HepG2 (cell line): ENCODE measurements around the gene ZNF230. TPM values are rescaled to one million over a fixed set of nuclear protein-coding genes. Genes with fewer than 3 reads are reported as not detected.

Experiments
- ATAC-seq: fragments of 200-7000 bp; cut with Tn5 transposase; 3 replicates; pipeline ENCODE4 v1.9.1; 2020; ENCODE audit warnings: mild to moderate bottlenecking, moderate library complexity
- BruUV-seq: library from RNA; stranded (reverse); fragments of 400-500 nt; replicated peaks from 2 replicates; lab custom pipeline; 2021; lab: Mats Ljungman, UMichigan
- CTCF ChIA-PET: fragments of 300-600 bp; formaldehyde crosslinking; extraction: SDS; loops from one replicate; lab custom pipeline; 2021; ENCODE audit warnings: low total read pairs, inconsistent platforms, low intra/inter-chr PET ratio; lab: Yijun Ruan, JAX
- POLR2A ChIA-PET: fragments of 350-600 bp; sonication (Branson Sonifier 250); formaldehyde crosslinking; loops from one replicate; lab custom pipeline; 2020; ENCODE audit warnings: antibody characterized with exemption, inconsistent platforms; lab: Yijun Ruan, JAX
- DNase-seq: peaks from one replicate; pipeline ENCODE4 v3.0.0-alpha.2; 2015; ENCODE audit warnings: low spot score
- FAIRE-seq: peaks from 3 replicates; lab custom pipeline; 2011; peaks lifted over from hg19 to GRCh38; lab: Jason Lieb, UNC
- H2AFZ ChIP-seq: one replicate; pipeline ENCODE4 v1.6.1; 2011; ENCODE audit warnings: low read length, inconsistent platforms
- H3K27ac ChIP-seq: fragments of 300-600 bp; 3 replicates; pipeline ENCODE4 v1.8.0; 2011; ENCODE audit warnings: mixed run types, mild to moderate bottlenecking, mixed read lengths, low read length, inconsistent platforms; ENCODE audit not compliant: insufficient read depth; ENCODE audit errors: extremely low read length
- H3K27me3 ChIP-seq, 2 experiments: fragments of 200-600 bp in 1 of 2; 2 replicates in 1 of 2; 3 replicates in 1 of 2; pipeline versions ENCODE4 v1.6.0 to v1.8.0; 2011; ENCODE audit warnings: low read length in 2 of 2, mild to moderate bottlenecking in 2 of 2, moderate library complexity in 2 of 2, inconsistent platforms in 1 of 2; ENCODE audit not compliant: insufficient read depth in 2 of 2, control insufficient read depth in 1 of 2
- H3K36me3 ChIP-seq, 2 experiments: fragments of 200-600 bp in 1 of 2; replicated peaks in 1 of 2; 2 replicates in 1 of 2; 3 replicates in 1 of 2; pipeline versions ENCODE4 v1.5.1 to v1.8.0; 2011; ENCODE audit warnings: low read length in 2 of 2, inconsistent platforms in 1 of 2; ENCODE audit not compliant: insufficient read depth in 2 of 2, control insufficient read depth in 1 of 2
- H3K4me1 ChIP-seq: 2 replicates; pipeline ENCODE4 v1.5.1; 2012; ENCODE audit warnings: low read length, inconsistent platforms; ENCODE audit not compliant: insufficient read depth
- H3K4me2 ChIP-seq: 2 replicates; pipeline ENCODE4 v1.6.0; 2011; ENCODE audit warnings: low read depth, low read length, inconsistent platforms
- H3K4me3 ChIP-seq, 3 experiments: fragments of 200-600 bp in 1 of 3; sonication (generic), shearing (Covaris generic) in 1 of 3; replicated peaks in 1 of 3; 2 replicates each; pipeline ENCODE4 v1.5.1; 2011 to 2016; ENCODE audit warnings: low read length in 3 of 3, inconsistent platforms in 2 of 3, low read depth in 2 of 3, mild to moderate bottlenecking in 2 of 3, control low read depth in 1 of 3, mixed read lengths in 1 of 3; ENCODE audit not compliant: insufficient read depth in 1 of 3
- H3K79me2 ChIP-seq: one replicate; pipeline ENCODE4 v1.6.1; 2011; ENCODE audit warnings: low read length, inconsistent platforms; ENCODE audit not compliant: insufficient read depth
- H3K9ac ChIP-seq: 2 replicates; pipeline ENCODE4 v1.6.0; 2011; ENCODE audit warnings: mild to moderate bottlenecking, low read depth, low read length, inconsistent platforms; ENCODE audit not compliant: insufficient read depth
- H3K9me3 ChIP-seq: 2 replicates; pipeline ENCODE4 v1.5.1; 2012; ENCODE audit warnings: mild to moderate bottlenecking, low read length
- H4K20me1 ChIP-seq: 2 replicates; pipeline ENCODE4 v1.6.0; 2011; ENCODE audit warnings: inconsistent platforms, mild to moderate bottlenecking, low read length, moderate library complexity; ENCODE audit not compliant: insufficient read depth
- ATF3 ChIP-seq: sonication (generic); formaldehyde crosslinking; IDR thresholded peaks from 2 replicates; pipeline ENCODE4 v1.4.0; 2020; ENCODE audit warnings: missing genetic modification reagents
- FOXA3 ChIP-seq: IDR thresholded peaks from 2 replicates; pipeline ENCODE4 v1.6.1; 2016; ENCODE audit warnings: missing genetic modification reagents, missing compliant biosample characterization
- GATAD2A ChIP-seq: IDR thresholded peaks from 2 replicates; pipeline ENCODE4 v1.6.1; 2016
- KDM1A ChIP-seq: IDR thresholded peaks from 2 replicates; pipeline ENCODE4 v1.6.1; 2016; ENCODE audit warnings: missing compliant biosample characterization
- NONO ChIP-seq, 2 experiments: fragments of 450-650 bp in 1 of 2; sonication (generic) in 1 of 2; formaldehyde crosslinking in 1 of 2; IDR thresholded peaks in 1 of 2; conservative IDR thresholded peaks in 1 of 2; 2 replicates each; pipeline versions ENCODE4 v1.6.1 to v1.8.0; 2017 to 2022; ENCODE audit warnings: mild to moderate bottlenecking in 1 of 2, missing genetic modification reagents in 1 of 2, moderate library complexity in 1 of 2
- ZFY ChIP-seq: sonication (generic); formaldehyde crosslinking; IDR thresholded peaks from 2 replicates; pipeline ENCODE4 v1.4.0; 2020; ENCODE audit warnings: missing genetic modification reagents
- WGBS: methylation state at CpG from one replicate; pipeline ENCODE4 v1.1.6; 2017; ENCODE audit warnings: low lambda C conversion rate; 5-methylcytosine and 5-hydroxymethylcytosine counted together
- in situ Hi-C: cut with HindIII; loops from 2 replicates; pipeline ENCODE4 v1.10.0; 2017; ENCODE audit warnings: low pct_unique_long_range_greater_than_20kb; ENCODE audit not compliant: extremely low pct_ligation_motif_present
- intact Hi-C: fragments of 100-400 bp; cut with micrococcal nuclease; formaldehyde crosslinking; loops from one replicate; pipeline ENCODE4 v1.10.0; 2022; ENCODE audit not compliant: unreplicated experiment
- polyA plus RNA-seq, 8 experiments: library from polyadenylated mRNA; depleted of rRNA in 3 of 8; stranded (reverse) in 7 of 8; unstranded in 1 of 8; fragments of >200 nt; fragmentation: Illumina TruSeq in 4 of 8; extraction: Trizol in 4 of 8; gene quantifications; 2 replicates each; pipeline versions ENCODE4 v1.2.1 to v1.2.3, GENCODE V29; 2011 to 2016; ENCODE audit warnings: low read depth in 4 of 8, missing spikeins in 1 of 8, mixed read lengths in 1 of 8; ENCODE audit not compliant: insufficient read depth in 1 of 8
- total RNA-seq, 5 experiments: library from RNA; depleted of rRNA; stranded (reverse); fragments of >200 nt; fragmentation: Illumina TruSeq; extraction: Trizol; gene quantifications; 2 replicates each; pipeline ENCODE4 v1.2.3, GENCODE V29; 2016; ENCODE audit warnings: low read depth in 1 of 5
- TF ChIP-seq, protein P1 (sequence below): IDR thresholded peaks from 2 replicates; pipeline ENCODE4 v1.6.1; 2012; ENCODE audit warnings: low read depth, low read length, improper control_type of control experiment
- TF ChIP-seq, protein P2 (sequence below): sonication (generic); formaldehyde crosslinking; IDR thresholded peaks from 2 replicates; pipeline ENCODE4 v1.9.0; 2021; ENCODE audit warnings: missing genetic modification reagents, mild to moderate bottlenecking, borderline replicate concordance
- TF ChIP-seq, protein P3 (sequence below): sonication (generic); formaldehyde crosslinking; conservative IDR thresholded peaks from 2 replicates; pipeline ENCODE4 v1.4.0; 2020; ENCODE audit warnings: missing genetic modification reagents

ZNF230 gene
- total and polyA plus RNA-seq, 2 of the 13 experiments (the other 11 are each of a cell fraction or from before 2014, with no cell fraction given) = 2.4 to 5.5 TPM

- no TSS peak for BruUV-seq
Measured at GRCh38 chr19:43956827-43957226, 45.9 kb upstream of the ZNF230 start.

DNA sequence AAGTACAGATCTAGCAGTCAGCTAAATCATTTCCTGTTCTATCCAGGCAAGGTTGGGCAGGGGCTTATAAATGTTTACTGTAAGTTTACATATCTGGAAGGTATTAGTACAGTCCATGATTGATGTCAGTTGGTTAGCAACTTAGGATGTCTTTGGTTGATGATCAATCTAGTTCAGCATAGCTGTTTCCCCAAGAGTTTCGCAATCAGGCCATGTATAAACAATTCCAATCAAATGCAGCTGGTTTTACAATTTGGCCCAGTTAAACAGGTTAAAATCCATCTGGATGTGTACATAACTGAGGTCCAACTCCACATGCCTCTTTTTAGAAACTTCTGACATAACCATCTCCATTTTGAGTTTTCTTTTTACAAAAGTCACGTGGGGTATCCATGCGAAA is 44.9 kb upstream of the ZNF230 start:
- Histone ChIP-seq H3K79me2 (no peaks in the 10 kb centered on the region), H3K9ac (no peak overlapping the region), H2AFZ (no peak overlapping the region), H3K36me3 (no peaks in the 10 kb centered on the region; a peak in 1 of 5 replicates), H4K20me1 (no peaks in the 10 kb centered on the region), H3K4me1 (peaks cover 12% of the 10 kb centered on the region), H3K9me3 (peaks cover 35% of the 10 kb centered on the region), H3K27ac (no peak overlapping the region), H3K4me2 (no peak overlapping the region), H3K4me3 (no peak overlapping the region), H3K27me3 (no peaks in the 10 kb centered on the region)
- ATAC-seq = peak; percentile 35; the same call in 1 of the 3 replicates
- ChIA-PET CTCF (no interaction called here), POLR2A (no interaction called here)
- WGBS = 80% methylated on average over 3 of the region's 3 CpGs
- BruUV-seq = no TSS peak
- in situ Hi-C loops (no loop called here), intact Hi-C loops (loop anchor here (10.0 kb wide), 1 partner anchor 117 kb away; the partner anchor contains the start of gene ZNF284)
- peak; percentile 51 for FAIRE-seq
- peak; percentile 59 for DNase-seq
- TF ChIP-seq ATF3 (no peak), FOXA3 (CRISPR knock-in tag) (peak; percentile 56), KDM1A (no peak), NONO (IDR thresholded peaks at IDR 0.05) (no peak), NONO (CRISPR knock-in tag; conservative IDR thresholded peaks at IDR 0.05) (0 out of 2 replicates have a peak, but pooled peaks have one; percentile 30), GATAD2A (CRISPR knock-in tag) (peak; percentile 51; the same call in 1 of the 2 replicates)
- TF ChIP-seq, protein P1, sequence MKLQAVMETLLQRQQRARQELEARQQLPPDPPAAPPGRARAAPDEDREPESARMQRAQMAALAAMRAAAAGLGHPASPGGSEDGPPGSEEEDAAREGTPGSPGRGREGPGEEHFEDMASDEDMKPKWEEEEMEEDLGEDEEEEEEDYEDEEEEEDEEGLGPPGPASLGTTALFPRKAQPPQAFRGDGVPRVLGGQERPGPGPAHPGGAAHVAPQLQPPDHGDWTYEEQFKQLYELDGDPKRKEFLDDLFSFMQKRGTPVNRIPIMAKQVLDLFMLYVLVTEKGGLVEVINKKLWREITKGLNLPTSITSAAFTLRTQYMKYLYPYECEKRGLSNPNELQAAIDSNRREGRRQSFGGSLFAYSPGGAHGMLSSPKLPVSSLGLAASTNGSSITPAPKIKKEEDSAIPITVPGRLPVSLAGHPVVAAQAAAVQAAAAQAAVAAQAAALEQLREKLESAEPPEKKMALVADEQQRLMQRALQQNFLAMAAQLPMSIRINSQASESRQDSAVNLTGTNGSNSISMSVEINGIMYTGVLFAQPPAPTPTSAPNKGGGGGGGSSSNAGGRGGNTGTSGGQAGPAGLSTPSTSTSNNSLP = peak; percentile 41; the same call in 1 of the 2 replicates
- TF ChIP-seq, protein P2, sequence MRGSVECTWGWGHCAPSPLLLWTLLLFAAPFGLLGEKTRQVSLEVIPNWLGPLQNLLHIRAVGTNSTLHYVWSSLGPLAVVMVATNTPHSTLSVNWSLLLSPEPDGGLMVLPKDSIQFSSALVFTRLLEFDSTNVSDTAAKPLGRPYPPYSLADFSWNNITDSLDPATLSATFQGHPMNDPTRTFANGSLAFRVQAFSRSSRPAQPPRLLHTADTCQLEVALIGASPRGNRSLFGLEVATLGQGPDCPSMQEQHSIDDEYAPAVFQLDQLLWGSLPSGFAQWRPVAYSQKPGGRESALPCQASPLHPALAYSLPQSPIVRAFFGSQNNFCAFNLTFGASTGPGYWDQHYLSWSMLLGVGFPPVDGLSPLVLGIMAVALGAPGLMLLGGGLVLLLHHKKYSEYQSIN (CRISPR knock-in tag) = no peak

More at GRCh38 chr19:43956827-43957226, 45.9 kb upstream of the ZNF230 start:
- Histone ChIP-seq H4K20me1 (no peaks in the 10 kb centered on the region), H3K9ac (no peak overlapping the region), H3K4me1 (peaks cover 12% of the 10 kb centered on the region), H3K4me3 (no peak overlapping the region), H3K27me3 (no peaks in the 10 kb centered on the region), H3K36me3 (no peaks in the 10 kb centered on the region; a peak in 1 of 5 replicates), H3K79me2 (no peaks in the 10 kb centered on the region), H3K27ac (no peak overlapping the region), H3K4me2 (no peak overlapping the region), H2AFZ (no peak overlapping the region), H3K9me3 (peaks cover 31% of the 10 kb centered on the region)
- ATAC-seq = no peak
- in situ Hi-C loops (no loop called here), intact Hi-C loops (loop anchor here (10.0 kb wide), 1 partner anchor 118 kb away; the partner anchor contains the start of gene ZNF284)
- TF ChIP-seq, protein P3, sequence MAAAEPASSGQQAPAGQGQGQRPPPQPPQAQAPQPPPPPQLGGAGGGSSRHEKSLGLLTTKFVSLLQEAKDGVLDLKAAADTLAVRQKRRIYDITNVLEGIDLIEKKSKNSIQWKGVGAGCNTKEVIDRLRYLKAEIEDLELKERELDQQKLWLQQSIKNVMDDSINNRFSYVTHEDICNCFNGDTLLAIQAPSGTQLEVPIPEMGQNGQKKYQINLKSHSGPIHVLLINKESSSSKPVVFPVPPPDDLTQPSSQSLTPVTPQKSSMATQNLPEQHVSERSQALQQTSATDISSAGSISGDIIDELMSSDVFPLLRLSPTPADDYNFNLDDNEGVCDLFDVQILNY (CRISPR knock-in tag) = no peak
- TF ChIP-seq ZFY (CRISPR knock-in tag) = no peak
- WGBS = 91% methylated on average over 3 of the region's 3 CpGs
- FAIRE-seq = no peak
- POLR2A ChIA-PET = interaction anchor here (1.0 kb wide), 1 partner anchor 22 kb away, joined by 4 read pairs; the partner anchor contains the start of gene ZNF45
- DNase-seq = no peak
- CTCF ChIA-PET = no interaction called here
